ENCODE data around the gene C9orf57.

- TF ChIP-seq CTCF (conservative IDR thresholded peaks at IDR 0.05): no peak
- TF ChIP-seq EZH2 (IDR thresholded peaks at IDR 0.05; ENCODE audit: low read depth): no peak
Observed at GRCh38 chr9:72065076-72065475, 4.7 kb upstream of the C9orf57 start.
